ENCODE results near the gene KCNT1.

KCNT1 gene

DNA sequence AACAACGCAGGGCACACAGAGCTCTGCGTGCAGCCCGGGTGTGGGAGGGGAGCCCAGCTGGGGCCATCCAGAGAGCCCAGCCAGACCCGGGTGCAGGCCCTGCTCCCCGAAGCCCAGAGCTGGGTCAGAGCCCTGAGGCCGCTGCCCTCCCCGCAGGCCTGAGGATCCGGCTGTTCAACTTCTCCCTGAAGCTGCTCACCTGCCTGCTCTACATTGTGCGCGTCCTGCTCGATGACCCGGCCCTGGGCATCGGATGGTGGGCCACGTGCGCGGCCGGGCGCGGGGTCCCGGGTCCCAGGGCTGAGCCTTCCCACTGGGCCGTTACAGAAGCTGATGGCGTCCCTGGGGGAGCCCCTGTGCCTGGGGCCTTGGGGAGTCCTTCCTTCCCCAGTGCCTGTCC, 48.8 kb downstream of the KCNT1 start:
- H3K9me3 Mint-ChIP-seq, result no peaks in the 10 kb centered on the region

DNA sequence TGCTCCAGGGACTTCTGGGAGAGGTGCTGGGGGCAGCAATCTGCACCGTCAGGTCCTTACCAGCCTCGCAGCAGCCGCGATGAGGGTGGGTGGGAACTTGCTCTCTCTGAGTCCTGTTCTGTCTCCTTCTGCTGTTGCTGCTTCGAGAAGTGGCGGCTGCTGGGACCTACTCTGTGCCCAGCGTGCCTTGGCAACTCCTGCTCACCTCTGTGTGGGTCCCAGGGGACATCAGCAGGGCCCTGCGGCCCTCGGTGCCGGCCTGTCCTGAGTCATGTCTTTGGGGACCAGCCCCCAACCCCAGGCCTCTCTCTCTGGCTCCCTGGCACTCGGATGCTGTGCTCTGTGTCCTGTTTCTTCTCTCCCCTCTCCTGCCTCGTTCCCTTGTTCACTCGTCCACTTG, 49.5 kb downstream of the KCNT1 start:
- Mint-ChIP-seq H3K27me3 (no peaks in the 10 kb centered on the region), H3K4me3 (no peak overlapping the region), H3K9me3 (no peaks in the 10 kb centered on the region), H3K27ac (no peak overlapping the region), H3K36me3 (ENCODE audit: low read depth) (no peaks in the 10 kb centered on the region), H3K4me1 (no peaks in the 10 kb centered on the region)
- no peak for DNase-seq
- ATAC-seq, result no peak

More for the DNA sequence above, 48.8 kb downstream of the KCNT1 start:
- no peak for DNase-seq
- no peak overlapping the region for H3K4me3 Mint-ChIP-seq
- no peak for ATAC-seq
- H3K36me3 Mint-ChIP-seq (ENCODE audit: low read depth), result no peaks in the 10 kb centered on the region
- no peaks in the 10 kb centered on the region for H3K27me3 Mint-ChIP-seq
- H3K4me1 Mint-ChIP-seq, result no peaks in the 10 kb centered on the region
- H3K27ac Mint-ChIP-seq, result no peak overlapping the region

DNA sequence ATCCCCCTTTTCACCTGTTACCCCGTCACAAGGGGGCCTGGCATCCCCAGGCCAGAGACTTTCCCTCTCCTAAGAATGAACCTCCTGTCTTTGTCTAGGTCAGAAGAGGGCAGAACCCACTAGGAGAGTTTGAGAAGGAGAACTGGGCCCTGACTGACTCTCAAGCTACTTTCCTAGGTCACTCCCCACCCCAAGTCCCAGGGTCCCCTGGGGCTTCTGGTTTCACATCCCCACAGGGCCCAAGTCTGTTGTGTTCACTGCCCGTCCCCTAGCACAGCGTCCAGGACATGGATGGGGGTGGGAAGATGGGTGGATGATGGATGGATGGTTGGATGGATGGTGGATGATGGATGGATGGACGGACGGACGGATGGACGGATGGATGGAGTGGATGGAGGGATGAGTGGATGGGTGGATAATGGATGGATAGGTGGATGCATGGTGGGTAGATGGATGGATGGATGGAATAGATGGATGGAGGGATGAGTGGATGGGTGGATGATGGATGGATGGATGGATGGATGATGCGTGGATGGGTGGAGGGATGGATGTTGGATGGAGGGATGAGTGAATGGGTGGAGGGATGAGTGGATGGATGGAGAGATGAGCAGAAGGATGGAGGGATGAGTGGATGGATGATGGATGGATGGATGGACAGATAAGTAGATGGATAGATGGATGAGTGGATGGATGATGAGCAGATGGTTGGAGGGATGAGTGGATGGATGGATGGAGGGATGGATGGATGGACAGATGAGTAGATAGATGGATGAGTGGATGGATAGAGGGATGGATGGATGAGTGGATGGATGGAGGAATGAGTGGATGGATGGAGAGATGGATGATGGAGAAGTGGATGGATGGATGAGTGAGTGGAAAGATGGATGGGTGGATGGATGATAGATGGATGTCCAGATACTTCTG, 50.6 kb downstream of the KCNT1 start:
- no peaks in the 10 kb centered on the region for H3K9me3 Mint-ChIP-seq
- no peaks in the 10 kb centered on the region for H3K27me3 Mint-ChIP-seq
- H3K36me3 Mint-ChIP-seq (ENCODE audit: low read depth), result no peaks in the 10 kb centered on the region
- DNase-seq (no peak), ATAC-seq (no peak)
- no peak overlapping the region for H3K4me3 Mint-ChIP-seq
- H3K27ac Mint-ChIP-seq, result no peak overlapping the region
- no peaks in the 10 kb centered on the region for H3K4me1 Mint-ChIP-seq

DNA sequence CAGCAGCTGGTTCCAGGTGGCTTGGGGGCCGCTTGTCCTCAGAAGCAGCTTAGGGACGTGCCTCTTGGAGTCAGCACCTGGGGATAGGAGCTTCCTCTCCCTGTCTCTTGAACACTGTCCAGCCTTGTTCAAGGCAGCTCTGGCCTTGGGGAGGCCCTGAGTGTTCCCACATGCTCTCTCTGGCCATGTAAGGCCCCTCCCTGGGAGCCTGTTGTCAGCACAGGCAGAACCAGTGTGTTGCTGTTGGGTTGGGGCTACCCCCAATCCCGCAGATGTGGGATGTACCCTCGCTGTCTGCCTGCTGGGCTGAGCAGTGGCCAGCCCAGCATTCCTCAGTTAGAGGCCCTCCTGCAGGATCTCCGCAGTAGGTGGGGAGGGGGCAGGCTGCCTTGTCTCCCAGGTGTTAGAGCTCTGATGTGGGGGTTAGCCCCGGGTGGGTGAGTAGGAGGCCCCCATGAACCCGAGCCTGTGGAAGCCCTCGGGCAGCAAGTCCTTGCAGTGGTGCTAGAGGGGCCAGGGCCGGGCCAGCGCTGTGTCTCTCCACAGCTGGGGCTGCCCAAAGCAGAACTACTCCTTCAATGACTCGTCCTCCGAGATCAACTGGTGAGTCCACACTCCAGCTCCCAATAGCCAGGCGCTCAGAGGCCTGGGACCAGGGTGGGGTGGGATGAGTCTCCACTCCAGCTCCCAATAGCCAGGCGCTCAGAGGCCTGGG, 51.6 kb downstream of the KCNT1 start:
- H3K9me3 Mint-ChIP-seq, result no peaks in the 10 kb centered on the region
- ATAC-seq (no peak), DNase-seq (no peak)
- no peak overlapping the region for H3K27ac Mint-ChIP-seq
- no peaks in the 10 kb centered on the region for H3K36me3 Mint-ChIP-seq (ENCODE audit: low read depth)
- no peaks in the 10 kb centered on the region for H3K4me1 Mint-ChIP-seq
- no peak overlapping the region for H3K4me3 Mint-ChIP-seq
- no peaks in the 10 kb centered on the region for H3K27me3 Mint-ChIP-seq

DNA sequence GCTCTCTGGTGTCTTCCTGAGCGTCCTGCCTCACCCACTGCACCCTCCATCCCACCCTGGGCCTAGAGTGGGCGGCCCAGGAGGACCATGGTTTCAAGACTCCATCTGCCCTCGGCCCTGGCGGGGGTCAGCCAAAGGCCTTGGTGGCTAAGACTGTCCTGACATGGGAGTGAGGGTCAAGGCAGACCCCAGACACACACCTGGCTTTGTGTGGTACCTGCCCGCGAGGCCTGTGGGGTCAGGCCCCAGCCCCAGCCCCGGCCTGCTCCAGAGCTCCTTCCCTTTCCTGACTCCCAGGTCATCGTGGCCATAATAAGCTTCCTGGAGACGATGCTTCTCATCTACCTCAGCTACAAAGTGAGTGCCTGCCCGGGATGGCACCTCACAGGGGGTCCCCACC, 54.6 kb downstream of the KCNT1 start:
- Mint-ChIP-seq H3K27ac (no peak overlapping the region), H3K27me3 (no peaks in the 10 kb centered on the region), H3K9me3 (no peaks in the 10 kb centered on the region), H3K4me3 (no peak overlapping the region), H3K4me1 (no peaks in the 10 kb centered on the region), H3K36me3 (ENCODE audit: low read depth) (no peaks in the 10 kb centered on the region)
- no peak for ATAC-seq
- no peak for DNase-seq

DNA sequence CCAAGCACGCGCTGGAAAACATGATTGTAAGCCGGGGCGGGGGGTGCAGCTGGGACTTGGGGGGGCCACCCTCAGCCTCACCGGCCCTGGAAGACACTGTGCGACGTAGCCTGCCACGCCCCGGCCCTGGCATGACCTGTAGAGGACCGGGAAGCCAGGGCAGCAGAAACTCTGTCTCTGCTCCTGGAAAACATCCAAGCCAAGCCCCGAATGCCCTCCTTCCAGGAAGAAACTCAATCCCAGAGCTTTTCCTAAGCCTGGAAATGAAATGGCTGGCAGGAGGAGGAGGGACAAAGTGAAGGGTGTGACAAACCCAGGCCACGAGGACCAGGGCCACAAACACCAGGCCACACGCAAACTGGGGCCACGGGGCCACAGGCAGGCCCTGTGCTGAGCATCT, 55.4 kb downstream of the KCNT1 start:
- no peaks in the 10 kb centered on the region for H3K9me3 Mint-ChIP-seq
- no peaks in the 10 kb centered on the region for H3K4me1 Mint-ChIP-seq
- DNase-seq, result no peak
- no peak overlapping the region for H3K27ac Mint-ChIP-seq
- no peaks in the 10 kb centered on the region for H3K36me3 Mint-ChIP-seq (ENCODE audit: low read depth)
- no peak overlapping the region for H3K4me3 Mint-ChIP-seq
- ATAC-seq, result no peak
- H3K27me3 Mint-ChIP-seq, result no peaks in the 10 kb centered on the region

DNA sequence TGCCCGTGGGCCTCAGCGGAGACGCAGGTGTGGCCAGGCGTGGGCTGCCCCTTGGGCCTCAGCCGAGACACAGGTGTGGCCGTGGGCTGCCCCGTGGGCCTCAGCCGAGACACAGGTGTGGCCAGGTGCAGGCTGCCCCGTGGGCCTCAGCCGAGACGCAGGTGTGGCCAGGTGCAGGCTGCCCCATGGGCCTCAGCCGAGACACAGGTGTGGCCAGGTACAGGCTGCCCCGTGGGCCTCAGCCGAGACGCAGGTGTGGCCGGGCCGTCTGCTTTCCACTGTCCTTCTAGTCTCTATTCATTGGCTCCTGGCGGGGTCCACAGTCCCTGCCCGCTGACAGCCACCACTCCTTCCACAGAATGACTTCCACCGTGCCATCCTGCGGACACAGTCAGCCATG, 56.1 kb downstream of the KCNT1 start:
- no peaks in the 10 kb centered on the region for H3K36me3 Mint-ChIP-seq (ENCODE audit: low read depth)
- DNase-seq (no peak), ATAC-seq (no peak)
- H3K4me1 Mint-ChIP-seq, result no peaks in the 10 kb centered on the region
- no peaks in the 10 kb centered on the region for H3K27me3 Mint-ChIP-seq
- H3K27ac Mint-ChIP-seq, result no peak overlapping the region
- no peak overlapping the region for H3K4me3 Mint-ChIP-seq
- H3K9me3 Mint-ChIP-seq, result no peaks in the 10 kb centered on the region

DNA sequence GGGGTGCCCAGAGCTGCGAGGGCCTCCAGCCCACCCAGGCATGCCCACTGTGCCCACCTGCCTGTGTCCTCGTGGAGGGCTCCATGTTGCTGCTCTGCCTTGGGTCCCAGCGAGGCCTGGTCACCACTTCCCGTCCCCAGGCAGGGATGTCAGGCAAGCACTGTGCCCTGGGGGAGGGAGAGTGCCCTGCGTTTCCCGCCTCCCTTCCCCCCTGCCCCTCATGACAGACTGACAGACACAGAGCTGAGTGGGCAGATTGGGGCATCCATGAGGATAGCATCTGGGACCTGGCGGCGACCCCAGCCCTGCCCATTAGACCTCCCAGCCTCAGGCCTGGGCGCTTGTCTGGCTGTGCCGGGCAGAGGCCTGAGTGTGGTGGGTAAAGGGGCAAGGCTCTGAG, 56.9 kb downstream of the KCNT1 start:
- no peaks in the 10 kb centered on the region for H3K4me1 Mint-ChIP-seq
- DNase-seq, result no peak
- no peaks in the 10 kb centered on the region for H3K27me3 Mint-ChIP-seq
- H3K27ac Mint-ChIP-seq, result no peak overlapping the region
- ATAC-seq, result no peak
- H3K4me3 Mint-ChIP-seq, result no peak overlapping the region
- H3K9me3 Mint-ChIP-seq, result no peaks in the 10 kb centered on the region
- H3K36me3 Mint-ChIP-seq (ENCODE audit: low read depth), result no peaks in the 10 kb centered on the region

DNA sequence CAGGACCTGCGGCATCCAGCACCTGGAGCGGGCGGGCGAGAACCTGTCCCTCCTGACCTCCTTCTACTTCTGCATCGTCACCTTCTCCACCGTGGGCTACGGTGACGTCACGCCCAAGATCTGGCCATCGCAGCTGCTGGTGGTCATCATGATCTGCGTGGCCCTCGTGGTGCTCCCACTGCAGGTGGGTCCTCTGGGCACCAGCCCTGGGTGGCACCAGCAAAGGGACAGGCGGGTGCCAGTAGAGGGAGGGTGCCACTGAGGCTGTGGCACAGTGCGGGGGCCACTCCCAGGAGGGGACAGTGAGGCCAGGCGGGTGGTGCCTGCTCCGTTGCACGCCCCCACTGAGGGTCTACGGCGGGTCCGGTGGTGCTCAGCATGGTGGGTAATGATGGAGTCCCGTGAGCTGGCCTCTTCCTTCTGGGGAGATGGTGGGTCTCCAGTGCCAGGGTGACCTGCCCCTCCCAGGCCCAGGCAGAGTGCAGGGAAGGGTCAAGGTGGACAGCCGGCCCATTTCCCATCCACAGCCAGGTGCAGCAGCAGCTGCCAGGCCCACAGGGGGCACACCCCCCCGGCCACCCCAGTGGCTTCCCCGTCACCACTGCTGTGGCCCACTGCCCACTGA, 57.8 kb downstream of the KCNT1 start:
- Mint-ChIP-seq H3K27me3 (no peaks in the 10 kb centered on the region), H3K4me1 (no peaks in the 10 kb centered on the region), H3K9me3 (no peaks in the 10 kb centered on the region), H3K4me3 (no peak overlapping the region), H3K27ac (no peak overlapping the region), H3K36me3 (ENCODE audit: low read depth) (no peaks in the 10 kb centered on the region)
- no peak for DNase-seq
- ATAC-seq, result no peak

DNA sequence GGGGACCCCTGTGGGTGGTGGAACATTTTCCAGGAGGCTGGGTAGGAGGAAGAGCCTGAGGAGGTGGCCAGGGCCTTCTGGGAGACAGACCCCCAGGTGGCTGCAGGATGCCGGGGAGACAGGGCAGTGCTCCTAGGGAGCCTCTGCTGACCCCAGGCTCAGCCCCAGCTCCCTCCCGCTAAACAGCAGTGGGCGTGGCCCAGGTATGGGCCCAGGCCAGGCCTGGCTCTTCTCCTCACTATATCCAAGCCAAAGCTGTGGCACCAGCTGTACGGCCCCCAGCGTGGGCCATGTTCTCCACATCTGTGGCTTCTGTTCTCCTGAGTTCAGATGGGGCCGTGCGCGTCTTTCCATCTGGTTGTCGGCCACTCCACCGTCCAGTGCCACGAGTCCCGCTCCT, 58.5 kb downstream of the KCNT1 start:
- Mint-ChIP-seq H3K27me3 (no peaks in the 10 kb centered on the region), H3K36me3 (ENCODE audit: low read depth) (no peaks in the 10 kb centered on the region), H3K4me1 (no peaks in the 10 kb centered on the region), H3K4me3 (no peak overlapping the region), H3K27ac (no peak overlapping the region), H3K9me3 (no peaks in the 10 kb centered on the region)
- no peak for ATAC-seq
- no peak for DNase-seq

DNA sequence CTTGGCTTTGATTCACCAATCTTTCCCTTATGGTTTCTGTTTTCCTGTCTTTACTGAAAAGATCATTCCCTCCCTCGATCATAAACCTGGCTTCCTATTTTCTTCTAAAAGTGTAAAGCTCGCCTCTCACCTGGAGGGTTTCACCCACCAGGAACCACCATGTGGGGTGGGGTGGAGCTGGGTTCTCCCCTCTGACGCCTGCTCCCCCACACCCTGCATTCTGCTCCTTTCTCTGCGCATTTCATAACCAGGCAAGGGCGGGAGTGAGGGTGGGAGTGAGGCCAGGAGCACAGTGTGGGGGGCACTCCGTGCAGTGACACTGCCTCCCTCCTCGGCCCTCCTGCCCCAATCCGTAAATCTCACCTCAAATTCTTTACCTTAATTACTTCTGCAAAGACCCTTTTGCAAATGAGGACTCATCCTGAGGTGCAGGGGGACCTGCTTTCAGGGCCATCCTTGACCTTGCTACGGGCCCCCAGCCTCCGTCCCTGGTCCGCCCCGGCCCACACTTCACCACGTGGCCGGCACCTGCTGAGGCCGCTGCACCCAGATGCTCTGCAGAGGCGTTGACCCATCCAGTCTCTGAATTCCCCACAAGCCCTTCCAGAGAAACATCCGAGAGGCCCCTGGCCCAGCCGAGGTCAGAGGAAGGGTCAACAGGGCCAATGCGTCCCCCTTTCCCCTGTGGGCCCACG, 59.3 kb downstream of the KCNT1 start:
- no peak for DNase-seq
- H3K4me1 Mint-ChIP-seq, result no peaks in the 10 kb centered on the region
- no peak overlapping the region for H3K27ac Mint-ChIP-seq
- H3K27me3 Mint-ChIP-seq, result no peaks in the 10 kb centered on the region
- no peaks in the 10 kb centered on the region for H3K9me3 Mint-ChIP-seq
- no peak overlapping the region for H3K4me3 Mint-ChIP-seq
- H3K36me3 Mint-ChIP-seq (ENCODE audit: low read depth), result no peaks in the 10 kb centered on the region
- ATAC-seq, result no peak

DNA sequence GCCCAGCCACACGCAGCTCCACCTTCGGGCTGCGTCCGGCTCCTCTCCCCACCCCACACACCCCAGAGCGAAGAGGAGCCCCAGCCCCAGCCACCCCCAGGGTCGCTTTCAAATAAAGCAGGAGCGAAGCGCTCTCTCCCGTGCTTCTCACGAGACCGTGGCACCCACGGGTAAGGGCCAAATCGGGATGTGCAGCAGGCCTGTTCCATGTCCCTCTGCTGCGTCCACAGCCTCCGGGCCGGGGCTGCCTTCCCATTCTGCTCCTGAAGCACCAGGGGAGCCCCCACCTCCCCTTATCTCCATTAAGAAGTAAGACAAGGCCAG, 59.8 kb downstream of the KCNT1 start:
- Mint-ChIP-seq H3K4me1 (no peaks in the 10 kb centered on the region), H3K4me3 (no peak overlapping the region), H3K36me3 (ENCODE audit: low read depth) (no peaks in the 10 kb centered on the region), H3K27ac (no peak overlapping the region), H3K9me3 (no peaks in the 10 kb centered on the region), H3K27me3 (no peaks in the 10 kb centered on the region)
- DNase-seq, result no peak
- no peak for ATAC-seq

DNA sequence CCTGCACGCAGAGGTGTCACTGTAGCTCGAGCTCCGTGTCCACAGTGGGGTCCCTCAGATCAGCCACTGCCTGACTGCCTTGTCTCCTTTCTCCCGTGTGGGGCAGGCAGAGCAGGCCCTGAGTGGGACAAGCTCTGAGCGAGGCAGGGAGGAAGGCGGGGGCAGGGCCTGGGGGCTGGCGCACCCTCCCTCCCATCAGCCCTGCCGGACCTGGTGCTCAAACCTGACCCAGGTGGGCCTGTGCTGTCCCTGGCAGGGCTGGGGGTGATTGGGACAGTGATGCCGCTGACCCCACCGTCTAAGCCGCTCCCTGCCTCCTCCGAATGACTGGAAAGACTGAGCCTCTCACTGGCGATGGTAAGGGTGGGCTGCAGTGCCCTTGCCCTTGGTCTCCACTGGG, 60.9 kb downstream of the KCNT1 start:
- Mint-ChIP-seq H3K27ac (no peak overlapping the region), H3K4me1 (no peaks in the 10 kb centered on the region), H3K36me3 (ENCODE audit: low read depth) (no peaks in the 10 kb centered on the region), H3K4me3 (no peak overlapping the region), H3K9me3 (no peaks in the 10 kb centered on the region), H3K27me3 (no peaks in the 10 kb centered on the region)
- DNase-seq (no peak), ATAC-seq (no peak)

DNA sequence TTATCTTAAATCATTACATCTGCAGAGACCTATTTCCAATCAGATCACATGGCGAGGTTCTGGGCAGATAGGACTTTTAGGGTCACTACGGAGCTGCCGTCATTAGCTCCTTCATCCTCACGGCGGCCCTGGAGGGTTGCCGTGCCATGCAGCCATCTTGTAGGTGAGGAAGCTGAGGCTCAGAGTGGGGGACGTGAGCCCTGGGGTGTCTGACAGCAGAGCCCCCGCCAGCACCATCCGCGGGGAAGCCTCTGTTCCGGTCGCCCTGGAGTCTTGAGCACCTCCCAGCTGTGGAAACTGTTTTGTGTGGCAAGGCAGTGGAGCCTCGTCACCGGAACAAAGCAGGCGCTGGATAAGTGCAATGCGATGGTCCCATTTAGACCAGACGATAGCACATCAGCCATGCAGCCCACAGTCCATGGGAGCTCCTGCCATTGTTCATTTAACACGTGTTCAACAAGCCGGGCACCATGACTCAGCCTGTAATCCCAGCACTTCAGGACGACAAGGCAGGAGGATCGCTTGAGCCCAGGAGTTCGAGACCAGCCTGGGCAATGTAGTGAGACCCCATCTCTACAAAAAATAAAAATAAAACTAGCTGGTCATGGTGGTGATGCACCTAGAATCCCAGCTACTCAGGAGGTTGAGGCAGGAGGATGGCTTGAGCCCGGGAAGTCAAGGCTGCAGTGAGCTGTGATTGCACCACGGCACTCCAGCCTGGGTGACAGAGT, 61.9 kb downstream of the KCNT1 start:
- Mint-ChIP-seq H3K36me3 (ENCODE audit: low read depth) (no peaks in the 10 kb centered on the region), H3K27ac (no peak overlapping the region), H3K9me3 (no peaks in the 10 kb centered on the region), H3K27me3 (no peaks in the 10 kb centered on the region), H3K4me1 (no peaks in the 10 kb centered on the region), H3K4me3 (no peak overlapping the region)
- ATAC-seq, result no peak
- DNase-seq, result no peak

Data from activated naive CD8-positive, alpha-beta T cell treated with anti-CD3 and anti-CD28 coated beads, Interleukin-2, amount 50 U/mL, for 24 hours (primary cell).